HepG2 (cell line): Measurements from ENCODE around the gene KDELR3. TPM values are rescaled to one million over a fixed set of nuclear protein-coding genes. Genes with fewer than 3 reads are reported as not detected.
A peak's percentile ranks its signal among the peaks of the same experiment; 100 is the strongest.

Source experiments
- CEBPG ChIP-seq: IDR thresholded peaks from 2 replicates; pipeline ENCODE4 v1.6.1; 2016
- E2F1 ChIP-seq: sonication (generic); formaldehyde crosslinking; IDR thresholded peaks from 2 replicates; pipeline ENCODE4 v1.5.0; 2020; ENCODE audit warnings: missing genetic modification reagents
- GMEB2 ChIP-seq: IDR thresholded peaks from 2 replicates; pipeline ENCODE4 v1.6.1; 2016; ENCODE audit warnings: missing biosample characterization, missing genetic modification reagents, low read depth
- ISL2 ChIP-seq: sonication (generic); formaldehyde crosslinking; IDR thresholded peaks from 2 replicates; pipeline ENCODE4 v1.5.0; 2020; ENCODE audit warnings: missing genetic modification reagents
- NCOA5 ChIP-seq: sonication (generic); formaldehyde crosslinking; IDR thresholded peaks from 2 replicates; pipeline ENCODE4 v1.4.0; 2020; ENCODE audit warnings: missing genetic modification reagents
- NCOR1 ChIP-seq: fragments of 200-600 bp; sonication (generic); IDR thresholded peaks from 2 replicates; pipeline ENCODE4 v1.7.0; 2017; ENCODE audit warnings: antibody characterized with exemption, low read length, borderline replicate concordance
- PHB2 ChIP-seq: fragments of 450-650 bp; IDR thresholded peaks from 2 replicates; pipeline ENCODE4 v1.6.1; 2018; ENCODE audit not compliant: partially characterized antibody
- RFX1 ChIP-seq: fragments of 450-650 bp; IDR thresholded peaks from 2 replicates; pipeline ENCODE4 v1.6.1; 2017
- SKIL ChIP-seq: sonication (generic); formaldehyde crosslinking; IDR thresholded peaks from 2 replicates; pipeline ENCODE4 v1.8.0; 2022; ENCODE audit warnings: missing genetic modification reagents, mild to moderate bottlenecking, moderate library complexity, borderline replicate concordance
- SOX6 ChIP-seq, 2 experiments: fragments of 450-650 bp in 1 of 2; sonication (generic) in 1 of 2; formaldehyde crosslinking in 1 of 2; IDR thresholded peaks; 2 replicates each; pipeline versions ENCODE4 v1.4.0 to v1.6.1; 2017 to 2020; ENCODE audit warnings: antibody characterized with exemption in 1 of 2, mild to moderate bottlenecking in 1 of 2, missing genetic modification reagents in 1 of 2
- TOPORS ChIP-seq: sonication (generic); formaldehyde crosslinking; IDR thresholded peaks from 2 replicates; pipeline ENCODE4 v1.8.0; 2023; ENCODE audit warnings: mild to moderate bottlenecking, missing genetic modification reagents
- ZBTB14 ChIP-seq: sonication (generic); formaldehyde crosslinking; IDR thresholded peaks from 2 replicates; pipeline ENCODE4 v1.4.0; 2020; ENCODE audit warnings: missing genetic modification reagents
- ZFP36L1 ChIP-seq: sonication (generic); formaldehyde crosslinking; IDR thresholded peaks from 2 replicates; pipeline ENCODE4 v1.8.0; 2022; ENCODE audit warnings: mild to moderate bottlenecking, missing genetic modification reagents, moderate library complexity
- ZKSCAN8 ChIP-seq: IDR thresholded peaks from 2 replicates; pipeline ENCODE4 v1.6.1; 2016; ENCODE audit warnings: borderline replicate concordance, missing genetic modification reagents, missing compliant biosample characterization
- ZMAT5 ChIP-seq: sonication (generic); formaldehyde crosslinking; IDR thresholded peaks from 2 replicates; pipeline ENCODE4 v1.5.0; 2020; ENCODE audit warnings: mild to moderate bottlenecking, low read depth, missing genetic modification reagents, borderline replicate concordance
- ZNF510 ChIP-seq: sonication (generic); formaldehyde crosslinking; IDR thresholded peaks from 2 replicates; pipeline ENCODE4 v1.4.0; 2020; ENCODE audit warnings: low read depth, mild to moderate bottlenecking, missing genetic modification reagents
- ZNF660 ChIP-seq: sonication (generic); formaldehyde crosslinking; IDR thresholded peaks from 2 replicates; pipeline ENCODE4 v1.5.1; 2020; ENCODE audit warnings: mild to moderate bottlenecking, low read depth, missing genetic modification reagents, borderline replicate concordance
- ZNF687 ChIP-seq: sonication (generic); formaldehyde crosslinking; IDR thresholded peaks from 2 replicates; pipeline ENCODE4 v1.5.1; 2020; ENCODE audit warnings: mild to moderate bottlenecking, missing genetic modification reagents, moderate library complexity
- ZNF766 ChIP-seq: sonication (generic); formaldehyde crosslinking; IDR thresholded peaks from 2 replicates; pipeline ENCODE4 v1.5.0; 2020; ENCODE audit warnings: missing genetic modification reagents, borderline replicate concordance
- polyA plus RNA-seq, 8 experiments: library from polyadenylated mRNA; depleted of rRNA in 3 of 8; stranded (reverse) in 7 of 8; unstranded in 1 of 8; fragments of >200 nt; fragmentation: Illumina TruSeq in 4 of 8; extraction: Trizol in 4 of 8; gene quantifications; 2 replicates each; pipeline versions ENCODE4 v1.2.1 to v1.2.3, GENCODE V29; 2011 to 2016; ENCODE audit warnings: low read depth in 4 of 8, missing spikeins in 1 of 8, mixed read lengths in 1 of 8; ENCODE audit not compliant: insufficient read depth in 1 of 8
- total RNA-seq, 5 experiments: library from RNA; depleted of rRNA; stranded (reverse); fragments of >200 nt; fragmentation: Illumina TruSeq; extraction: Trizol; gene quantifications; 2 replicates each; pipeline ENCODE4 v1.2.3, GENCODE V29; 2016; ENCODE audit warnings: low read depth in 1 of 5

KDELR3 gene
- total and polyA plus RNA-seq, 2 of the 13 experiments (the other 11 are each of a cell fraction or from before 2014, with no cell fraction given), result 24.2 to 65.7 TPM

GRCh38 chr22:38461414-38462081, 6.3 kb upstream of the KDELR3 start (continued):
- no peak for TF ChIP-seq ZMAT5
- no peak for TF ChIP-seq ZBTB14 (CRISPR knock-in tag)
- TF ChIP-seq ZKSCAN8 (CRISPR knock-in tag), result no peak
- no peak for TF ChIP-seq E2F1 (CRISPR knock-in tag)
- peak; percentile 88 for TF ChIP-seq ZNF687 (CRISPR knock-in tag)
- no peak for TF ChIP-seq TOPORS (CRISPR knock-in tag)
- no peak for TF ChIP-seq SOX6 (IDR thresholded peaks at IDR 0.05)
- TF ChIP-seq SOX6 (CRISPR knock-in tag; IDR thresholded peaks at IDR 0.05), result peak; percentile 56
- no peak for TF ChIP-seq ZNF766
- TF ChIP-seq CEBPG, result no peak
- peak; percentile 80 for TF ChIP-seq RFX1
- no peak for TF ChIP-seq NCOR1
- no peak for TF ChIP-seq GMEB2 (CRISPR knock-in tag)
- no peak for TF ChIP-seq ZNF510
- TF ChIP-seq ZFP36L1 (CRISPR knock-in tag), result no peak
- TF ChIP-seq PHB2, result no peak
- no peak for TF ChIP-seq ZNF660 (CRISPR knock-in tag)
- TF ChIP-seq NCOA5 (CRISPR knock-in tag), result no peak
- TF ChIP-seq ISL2 (CRISPR knock-in tag), result peak; percentile 65
- TF ChIP-seq SKIL (CRISPR knock-in tag), result no peak
